Spleen (tissue), 7 donors: ENCODE data around the gene CACNA1H.

Source experiments
- CTCF ChIP-seq, 11 experiments: fragments of 200-600 bp in 7 of 11; fragments of 450-650 bp in 4 of 11; sonication (generic) in 4 of 11; IDR thresholded peaks in 8 of 11; conservative IDR thresholded peaks in 3 of 11; 1 replicate in 7 of 11; 2 replicates in 4 of 11; pipeline versions ENCODE4 v1.4.0 to v1.8.0; 2016 to 2021; ENCODE audit warnings: antibody characterized with exemption in 11 of 11, inconsistent platforms in 4 of 11, mild to moderate bottlenecking in 1 of 11
- POLR2AphosphoS5 ChIP-seq, 3 donors: sonication (generic); formaldehyde crosslinking; IDR thresholded peaks; one replicate each; pipeline ENCODE4 v1.5.1; 2017; ENCODE audit warnings: antibody characterized with exemption in 3 of 3
- donor health status: DM: no; HTN: no; CAD: no; lungs with moderate emphysema.
- donor health status: DM: no; HTN: no; CAD: no.
- donor health status: DM: no; HTN: no; CAD: no.

GRCh38 chr16:1107731-1108130, 45.2 kb upstream of the CACNA1H start:
- no peak for TF ChIP-seq CTCF (IDR thresholded peaks at IDR 0.05 in 8 of 11, conservative IDR thresholded peaks at IDR 0.05 in 3 of 11)
- TF ChIP-seq POLR2AphosphoS5 (IDR thresholded peaks at IDR 0.05): no peak
